Measurements from ENCODE around the gene CNP.
"Not testable (repeated sequence)": the region's sequence is repeated elsewhere in the genome, so short reads cannot be mapped to it uniquely, and the experiment has no call there.

Gene CNP

GRCh38 chr17:42002792-42003301 lies 36.3 kb downstream of the CNP start:
- no peak for DNase-seq (ENCODE audit: low read depth in 2 of 2)

GRCh38 chr17:42005166-42005565 lies 38.6 kb downstream of the CNP start:
- DNase-seq (ENCODE audit: low read depth in 2 of 2), result no peak

GRCh38 chr17:42009170-42009569 lies 42.6 kb downstream of the CNP start:
- DNase-seq (ENCODE audit: low read depth in 2 of 2), result no peak

- not testable (repeated sequence) for DNase-seq (ENCODE audit: low read depth in 2 of 2)
Observed at GRCh38 chr17:42010266-42010680, 43.7 kb downstream of the CNP start.

- no peak for DNase-seq (ENCODE audit: low read depth in 2 of 2)
Observed at GRCh38 chr17:42010898-42011516, 44.4 kb downstream of the CNP start.

GRCh38 chr17:42012363-42012762 lies 45.8 kb downstream of the CNP start:
- DNase-seq (ENCODE audit: low read depth in 2 of 2), result not testable (repeated sequence)

- not testable (repeated sequence) for DNase-seq (ENCODE audit: low read depth in 2 of 2)
Observed at GRCh38 chr17:42013740-42014139, 47.1 kb downstream of the CNP start.

GRCh38 chr17:42016411-42016831 lies 49.8 kb downstream of the CNP start:
- no peak for DNase-seq (ENCODE audit: low read depth in 2 of 2)

GRCh38 chr17:42016941-42017865 lies 50.6 kb downstream of the CNP start, which contains the start of gene DNAJC7:
DNAJC7 (minus strand) TSS chr17:42017439; CDS start chr17:42017416, 23 bp downstream.
- DNase-seq (ENCODE audit: low read depth in 2 of 2), result peak; percentile 78 to 82

- DNase-seq (ENCODE audit: low read depth in 2 of 2), result no peak
Observed at GRCh38 chr17:42017866-42018200, 51.2 kb downstream of the CNP start.

- DNase-seq (ENCODE audit: low read depth in 2 of 2), result no peak
Observed at GRCh38 chr17:42018339-42018738, 51.7 kb downstream of the CNP start.

GRCh38 chr17:42018988-42019387 lies 52.4 kb downstream of the CNP start:
- DNase-seq (ENCODE audit: low read depth in 2 of 2), result no peak

GRCh38 chr17:42019509-42020404 lies 53.2 kb downstream of the CNP start, which contains the start of gene NKIRAS2:
NKIRAS2 (plus strand) TSS chr17:42020090; CDS start chr17:42021578, 1,488 bp downstream.
- peak; percentile 83 to 84 for DNase-seq (ENCODE audit: low read depth in 2 of 2)

GRCh38 chr17:42020845-42021244 lies 54.2 kb downstream of the CNP start:
- DNase-seq (ENCODE audit: low read depth in 2 of 2), result not testable (repeated sequence)

GRCh38 chr17:42023524-42024349 lies 57.1 kb downstream of the CNP start:
- DNase-seq (ENCODE audit: low read depth in 2 of 2), result no peak

GRCh38 chr17:42025191-42025579 lies 58.6 kb downstream of the CNP start:
- DNase-seq (ENCODE audit: low read depth in 2 of 2), result no peak

GRCh38 chr17:42025936-42026335 lies 59.3 kb downstream of the CNP start:
- DNase-seq (ENCODE audit: low read depth in 2 of 2), result no peak

- no peak for DNase-seq (ENCODE audit: low read depth in 2 of 2)
Observed at GRCh38 chr17:42026857-42027589, 60.4 kb downstream of the CNP start.

All from activated CD8-positive, alpha-beta memory T cell treated with anti-CD3 and anti-CD28 coated beads for 4 hours (primary cell).